Activated T-cell treated with anti-CD3 and anti-CD28 coated beads, Interleukin-2, amount 50 U/mL, for 72 hours (primary cell): Measurements from ENCODE around the gene RADIL. TPM values are rescaled to one million over a fixed set of nuclear protein-coding genes. Genes with fewer than 3 reads are reported as not detected.

ENCODE experiments used
- ATAC-seq, 2 donors: fragments of 150-1000 bp; cut with Tn5 transposase; replicated peaks in 1 of 2; 2 replicates each; pipeline ENCODE4 v1.10.0; 2021; ENCODE audit warnings: moderate library complexity in 2 of 2, mild to moderate bottlenecking in 1 of 2
- DNase-seq, 2 donors: peaks; one replicate each; pipeline ENCODE4 v3.0.0; 2021 to 2022; ENCODE audit warnings: mixed read lengths in 1 of 2
- H3K27ac Mint-ChIP-seq: one replicate; pipeline ENCODE4 v1.8.0; 2022; ENCODE audit warnings: mild to moderate bottlenecking, moderate library complexity, mixed read lengths
- H3K27me3 Mint-ChIP-seq: one replicate; pipeline ENCODE4 v1.8.0; 2022; ENCODE audit warnings: low read depth, mixed read lengths
- H3K36me3 Mint-ChIP-seq, 2 donors: one replicate each; pipeline ENCODE4 v1.8.0; 2022; ENCODE audit warnings: mixed read lengths in 2 of 2, mild to moderate bottlenecking in 1 of 2; ENCODE audit not compliant: insufficient read depth in 2 of 2
- H3K4me1 Mint-ChIP-seq: one replicate; pipeline ENCODE4 v1.8.0; 2022; ENCODE audit warnings: low read depth, mixed read lengths
- H3K4me3 Mint-ChIP-seq, 2 donors: one replicate each; pipeline ENCODE4 v1.8.0; 2022; ENCODE audit warnings: mild to moderate bottlenecking in 2 of 2, mixed read lengths in 2 of 2, moderate library complexity in 2 of 2
- H3K9me3 Mint-ChIP-seq, 2 donors: one replicate each; pipeline ENCODE4 v1.8.0; 2022; ENCODE audit warnings: mixed read lengths in 2 of 2
- total RNA-seq, 2 donors: library from RNA; stranded (reverse); gene quantifications; one replicate each; pipeline ENCODE4 v1.2.3, GENCODE V29; 2022

RADIL gene
- total RNA-seq, 2 donors from 2014 or later: 0.50 to 0.53 TPM

DNA sequence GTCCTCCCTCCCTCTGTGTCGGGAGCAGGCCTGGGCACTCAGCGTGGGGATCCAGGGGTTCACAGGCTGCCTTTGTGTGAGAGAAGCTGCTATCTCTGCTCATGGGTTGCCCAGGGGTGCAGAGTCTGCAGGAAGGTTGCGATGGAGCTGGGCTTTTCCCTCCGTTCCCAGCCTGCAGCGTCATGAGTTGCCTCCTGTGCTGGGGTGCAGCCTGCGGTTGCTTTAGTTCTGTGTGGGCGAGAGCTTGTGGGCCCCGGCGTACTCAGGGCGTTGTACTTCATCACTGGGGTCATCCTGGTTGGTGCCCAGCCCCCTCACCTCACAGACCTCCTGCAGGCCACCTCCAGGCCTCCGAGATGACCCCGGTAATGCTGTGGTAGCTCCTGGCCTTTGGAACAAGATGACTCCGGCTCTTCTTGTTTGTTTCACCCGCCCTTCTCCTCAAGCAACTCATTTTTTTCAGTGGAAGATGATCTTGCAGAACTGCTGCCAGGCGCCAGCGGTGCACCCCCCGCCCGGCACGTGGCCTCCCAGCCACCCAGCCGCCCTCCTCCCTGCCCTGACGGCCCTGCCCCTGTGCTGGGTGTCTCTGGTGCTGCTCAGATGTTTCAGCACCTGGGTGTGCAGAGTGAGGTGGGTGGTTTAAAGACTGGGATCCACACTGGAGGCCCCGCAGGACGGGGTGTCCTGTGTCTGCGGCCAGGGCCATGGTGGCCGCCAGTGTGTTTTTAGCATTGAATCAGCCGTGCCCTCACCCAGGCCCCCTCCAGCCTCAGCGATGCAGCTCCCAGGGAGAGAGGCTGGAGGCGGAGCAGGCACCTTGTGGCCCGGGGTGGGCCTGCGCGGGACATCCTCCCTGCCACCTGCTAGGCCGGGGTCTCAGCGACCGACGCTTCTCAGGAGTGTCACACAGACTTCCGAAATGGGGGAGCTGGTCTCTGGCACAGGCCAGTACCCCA lies 100.9 kb downstream of the RADIL start:
- H3K9me3 Mint-ChIP-seq: no peaks in the 10 kb centered on the region
- no peaks in the 10 kb centered on the region for H3K27me3 Mint-ChIP-seq
- DNase-seq (no peak), ATAC-seq (no peak)
- peaks cover 9% of the 10 kb centered on the region for H3K4me1 Mint-ChIP-seq
- peaks cover 0 to 6% of the 10 kb centered on the region in 2 donors for H3K36me3 Mint-ChIP-seq
- H3K4me3 Mint-ChIP-seq: no peak overlapping the region
- H3K27ac Mint-ChIP-seq: no peak overlapping the region

DNA sequence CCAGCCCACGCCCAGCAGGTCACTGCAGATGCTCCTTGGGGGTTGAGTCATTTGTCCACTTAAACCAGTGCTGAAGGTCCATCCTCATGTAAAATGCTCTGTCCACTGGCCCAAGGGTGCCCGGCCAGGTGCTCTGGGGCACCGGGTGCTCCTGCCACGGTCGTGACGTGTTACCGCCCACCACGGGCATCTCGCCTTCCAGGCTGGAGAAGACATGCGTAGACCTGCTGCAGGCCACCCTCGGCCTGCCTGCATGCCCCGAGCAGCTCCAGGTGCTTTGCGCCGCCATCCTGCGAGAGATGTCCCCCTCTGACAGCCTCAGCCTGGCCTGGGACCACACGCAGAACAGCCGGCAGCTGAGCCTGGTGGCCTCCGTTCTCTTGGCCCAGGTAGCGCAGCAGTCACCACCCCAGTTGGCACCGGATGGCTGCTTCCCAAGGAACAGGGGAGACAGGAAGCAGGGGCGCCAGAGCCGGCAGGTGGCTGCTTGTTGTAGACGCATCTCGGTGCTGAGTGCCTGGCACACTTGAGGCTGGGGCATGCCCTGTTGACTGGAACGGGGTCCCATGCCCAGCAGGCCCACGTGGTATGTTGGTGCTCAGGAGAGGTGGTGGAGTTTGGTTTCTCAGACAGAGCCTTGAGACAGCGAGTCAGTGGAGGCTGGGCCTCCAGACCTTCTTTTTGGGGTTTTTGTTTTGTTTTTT lies 102.0 kb downstream of the RADIL start:
- Mint-ChIP-seq H3K9me3 (no peaks in the 10 kb centered on the region), H3K27me3 (no peaks in the 10 kb centered on the region), H3K4me3 (no peak overlapping the region), H3K27ac (no peak overlapping the region), H3K36me3 (peaks cover 0 to 6% of the 10 kb centered on the region in 2 donors), H3K4me1 (peaks cover 17% of the 10 kb centered on the region)
- DNase-seq (no peak), ATAC-seq (no peak)

DNA sequence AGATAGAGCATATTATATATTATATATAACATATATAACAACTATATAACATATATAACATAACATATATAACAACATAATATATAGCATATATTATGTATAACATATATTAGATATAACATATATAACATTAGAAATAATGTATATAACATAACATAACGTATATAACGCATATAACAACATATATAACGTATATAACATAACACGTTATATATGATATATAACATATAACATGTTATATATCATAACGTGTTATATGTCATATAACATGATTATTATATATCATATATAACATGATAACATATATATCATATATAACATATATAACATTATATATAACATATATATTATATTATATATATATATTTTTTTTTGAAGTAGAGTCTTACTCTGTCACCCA lies 104.4 kb downstream of the RADIL start:
- peaks cover 37% of the 10 kb centered on the region for H3K4me1 Mint-ChIP-seq
- DNase-seq (no peak), ATAC-seq (no peak)
- no peak overlapping the region for H3K27ac Mint-ChIP-seq
- no peak overlapping the region for H3K4me3 Mint-ChIP-seq
- H3K27me3 Mint-ChIP-seq: no peaks in the 10 kb centered on the region
- no peaks in the 10 kb centered on the region for H3K9me3 Mint-ChIP-seq
- H3K36me3 Mint-ChIP-seq: peaks cover 0 to 8% of the 10 kb centered on the region in 2 donors

DNA sequence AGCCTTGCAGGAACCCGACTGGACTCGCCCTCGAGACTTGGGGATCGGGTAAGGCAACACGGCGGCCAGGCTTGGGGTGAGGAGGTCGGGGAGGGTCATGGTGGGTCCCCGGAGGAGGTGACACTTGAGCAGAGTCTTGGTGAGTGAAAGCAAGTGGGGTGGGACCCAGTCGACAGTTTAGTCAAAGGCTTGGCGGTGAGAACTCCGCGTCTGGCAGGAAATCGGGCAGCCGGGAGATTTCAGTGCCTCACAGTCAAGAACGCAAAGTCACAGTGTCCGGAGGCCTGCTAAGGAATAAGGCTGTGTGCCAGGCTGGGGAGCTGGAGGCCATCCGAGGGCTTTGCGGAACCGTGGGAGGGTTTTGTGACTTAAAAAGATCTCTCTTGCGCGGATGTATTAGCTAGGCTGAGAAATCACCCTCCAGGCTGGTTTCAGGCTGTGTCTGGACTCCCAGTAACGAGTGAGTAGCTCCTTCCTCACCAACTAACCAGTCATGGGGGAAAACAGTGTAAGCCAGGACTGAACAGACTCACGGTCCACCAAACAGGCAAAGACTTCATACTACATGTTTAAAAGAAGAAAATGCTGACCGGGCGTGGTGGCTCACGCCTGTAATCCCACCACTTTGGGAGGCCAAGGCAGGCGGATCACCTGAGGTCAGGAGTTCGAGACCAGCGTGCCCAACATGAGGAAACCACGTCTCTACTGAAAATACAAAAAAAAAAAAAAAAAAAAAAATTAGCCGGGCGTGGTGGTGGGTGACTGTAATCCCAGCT lies 107.5 kb downstream of the RADIL start:
- Mint-ChIP-seq H3K27ac (peak overlapping the region; percentile 90), H3K27me3 (no peaks in the 10 kb centered on the region), H3K4me3 (peak overlapping the region; percentile 93 to 98), H3K9me3 (no peaks in the 10 kb centered on the region), H3K36me3 (peaks cover 0 to 3% of the 10 kb centered on the region in 2 donors), H3K4me1 (peaks cover 48% of the 10 kb centered on the region)
- ATAC-seq (peak in 1 of 2 donors; percentile 28), DNase-seq (peak; percentile 49 to 51)

DNA sequence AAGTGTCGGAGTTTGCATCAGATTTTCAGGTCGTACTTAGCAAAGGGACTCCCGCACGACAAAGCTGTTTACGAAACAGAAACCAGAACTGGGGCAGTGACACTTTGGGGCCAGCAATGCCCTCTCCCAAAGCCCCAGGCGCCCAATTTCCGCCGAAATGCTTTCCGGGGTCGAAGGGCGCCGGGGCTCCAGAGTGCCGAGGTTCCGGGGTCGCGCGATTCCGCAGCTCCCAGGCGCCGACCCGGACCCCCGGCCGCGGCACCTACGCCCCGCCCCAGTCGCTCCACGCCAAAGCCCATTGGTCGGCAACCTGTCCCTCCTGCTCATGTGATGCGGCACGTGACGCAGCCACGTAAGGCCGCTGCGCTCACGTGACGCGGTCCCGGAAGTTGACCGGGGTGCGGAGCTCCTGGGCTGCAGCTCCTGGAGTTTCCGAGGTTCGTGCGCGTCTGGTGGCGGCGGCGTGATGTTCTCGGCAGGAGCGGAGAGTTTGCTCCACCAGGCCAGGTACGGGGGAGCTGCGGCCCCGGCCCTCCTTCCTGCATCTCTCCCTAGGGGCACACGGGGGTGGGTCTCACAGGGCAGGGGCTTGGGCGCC lies 108.2 kb downstream of the RADIL start, which contains the start of gene AP5Z1:
Gene AP5Z1 (plus strand): TSS at position 374 of the 598 bp plus-strand sequence. CDS start 93 bp downstream, at position 467.
- Mint-ChIP-seq H3K4me1 (peaks cover 48% of the 10 kb centered on the region), H3K4me3 (peak within 1 kb of the TSS; percentile 93 to 98), H3K27ac (peak within 1 kb of the TSS; percentile 93), H3K9me3 (no peaks in the 10 kb centered on the region), H3K36me3 (peaks cover 0 to 3% of the 10 kb centered on the region in 2 donors), H3K27me3 (no peaks in the 10 kb centered on the region)
- DNase-seq (peak; percentile 95 to 97), ATAC-seq (peak; percentile 94 to 95)

DNA sequence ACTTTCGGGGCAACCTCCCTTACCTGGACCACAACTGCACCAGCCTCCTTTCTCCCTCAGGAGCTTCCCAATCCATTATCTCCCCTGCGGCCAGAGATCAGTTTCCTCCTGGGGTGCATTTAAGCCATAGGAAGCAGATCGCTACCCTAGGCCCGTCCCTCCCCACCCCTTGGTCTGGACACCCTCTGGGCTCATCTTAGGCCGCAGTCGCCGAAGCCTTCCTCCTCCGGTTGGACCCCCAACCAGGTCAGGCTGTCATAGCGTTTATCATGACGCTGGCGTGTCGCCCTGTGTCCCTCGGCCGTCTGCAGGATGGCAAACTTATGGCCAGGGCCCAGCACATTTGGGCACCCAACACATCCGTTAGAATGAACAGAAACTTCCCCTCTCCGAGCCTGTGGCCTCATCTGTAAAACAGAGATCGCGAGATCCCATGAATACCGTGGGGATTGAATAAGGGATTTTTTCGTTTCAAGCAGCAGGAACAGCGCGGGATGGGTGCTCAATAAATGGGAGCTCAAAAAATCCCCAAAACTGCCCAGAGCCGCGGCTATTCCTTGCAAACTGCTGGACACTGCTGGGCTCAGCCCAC lies 108.8 kb downstream of the RADIL start:
- no peaks in the 10 kb centered on the region for H3K27me3 Mint-ChIP-seq
- ATAC-seq (peak; percentile 36 to 38), DNase-seq (peak in 1 of 2 donors; percentile 47)
- peak overlapping the region; percentile 93 for H3K27ac Mint-ChIP-seq
- H3K9me3 Mint-ChIP-seq: no peaks in the 10 kb centered on the region
- peak overlapping the region; percentile 93 to 98 for H3K4me3 Mint-ChIP-seq
- H3K36me3 Mint-ChIP-seq: peaks cover 0 to 3% of the 10 kb centered on the region in 2 donors
- H3K4me1 Mint-ChIP-seq: peaks cover 48% of the 10 kb centered on the region

DNA sequence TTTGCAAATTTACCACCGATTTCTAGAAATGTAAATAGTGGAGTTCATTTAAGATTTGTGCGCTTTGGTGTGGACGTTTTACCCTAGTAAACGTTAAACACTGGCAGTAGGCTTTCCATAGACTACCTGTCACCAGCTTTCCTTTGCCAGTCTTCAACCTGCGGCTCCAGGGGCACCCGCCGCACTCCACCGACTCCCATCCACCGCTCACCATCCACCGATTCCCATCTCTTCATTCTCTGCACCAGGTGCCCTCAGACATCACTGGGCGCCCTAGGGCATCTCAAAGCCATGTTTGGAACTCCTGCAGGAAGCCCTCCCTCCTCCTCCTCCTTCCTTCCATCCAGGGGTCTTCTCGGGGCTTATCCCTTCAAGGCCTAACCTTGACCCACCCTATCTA lies 109.5 kb downstream of the RADIL start:
- Mint-ChIP-seq H3K36me3 (peaks cover 0 to 2% of the 10 kb centered on the region in 2 donors), H3K4me3 (peak overlapping the region; percentile 93 to 98), H3K4me1 (peaks cover 48% of the 10 kb centered on the region), H3K27ac (peak overlapping the region; percentile 93), H3K9me3 (no peaks in the 10 kb centered on the region), H3K27me3 (no peaks in the 10 kb centered on the region)
- no peak for ATAC-seq
- DNase-seq: no peak

DNA sequence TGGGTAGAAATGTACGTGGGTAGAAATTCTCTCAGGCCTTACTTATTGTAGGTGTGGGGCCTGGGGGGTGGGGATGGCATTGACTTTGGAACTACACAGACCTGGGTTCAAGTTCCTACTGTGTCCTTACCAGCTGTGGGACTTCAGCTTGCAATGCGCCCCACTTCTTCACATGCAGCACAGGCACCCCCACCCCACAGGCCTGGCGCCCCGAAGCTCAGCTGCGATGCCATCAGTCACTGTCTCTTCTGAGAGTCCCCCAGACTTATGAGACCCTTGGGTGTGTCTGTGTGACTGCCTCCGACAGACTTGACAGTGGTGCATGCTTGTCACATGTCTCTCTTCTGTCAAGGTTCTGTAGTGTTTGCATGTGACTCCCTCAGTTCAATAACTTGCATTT lies 111.2 kb downstream of the RADIL start:
- no peak for ATAC-seq

DNA sequence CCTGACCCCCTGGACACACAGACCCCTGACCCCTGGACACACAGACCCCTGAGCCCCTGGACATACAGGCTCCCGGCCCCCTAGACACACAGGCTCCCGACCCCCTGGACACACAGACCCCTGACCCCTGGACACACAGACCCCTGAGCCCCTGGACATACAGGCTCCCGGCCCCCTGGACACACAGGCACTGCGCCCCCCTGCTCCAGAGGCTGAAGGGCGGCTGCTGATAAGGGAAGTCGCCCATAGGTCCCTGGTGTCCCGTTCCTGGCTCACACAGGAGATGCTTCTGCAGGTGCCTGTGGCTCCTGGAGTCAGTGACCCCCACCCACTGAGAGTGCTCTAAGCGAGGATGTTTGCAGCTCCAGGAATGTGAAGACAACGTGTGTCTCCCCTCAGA lies 111.8 kb downstream of the RADIL start:
- H3K36me3 Mint-ChIP-seq: peaks cover 0 to 2% of the 10 kb centered on the region in 2 donors

More for the DNA sequence above, 111.2 kb downstream of the RADIL start:
- Mint-ChIP-seq H3K9me3 (no peaks in the 10 kb centered on the region), H3K27me3 (no peaks in the 10 kb centered on the region), H3K4me1 (peaks cover 38% of the 10 kb centered on the region), H3K4me3 (no peak overlapping the region), H3K27ac (no peak overlapping the region), H3K36me3 (peaks cover 0 to 2% of the 10 kb centered on the region in 2 donors)
- DNase-seq: no peak

DNA sequence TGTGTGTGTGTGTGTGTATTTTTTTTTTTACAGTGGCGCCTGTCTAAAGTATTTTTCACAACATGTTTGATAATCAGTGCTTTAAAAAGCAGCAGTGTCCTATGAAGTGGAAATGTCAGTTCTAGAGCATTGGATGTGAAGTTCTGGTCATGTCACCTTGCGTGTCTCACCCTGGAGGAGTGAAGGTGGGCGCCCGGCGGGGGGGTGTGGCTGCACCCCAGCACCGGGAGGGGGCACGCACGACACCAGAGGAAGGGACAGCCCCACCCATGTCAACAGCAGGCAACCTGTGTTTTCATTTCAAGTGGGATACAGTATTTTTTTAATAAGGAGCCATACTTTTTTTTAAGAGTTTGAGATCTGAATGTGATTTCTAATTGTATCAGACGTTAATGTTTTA lies 112.6 kb downstream of the RADIL start:
- Mint-ChIP-seq H3K27me3 (no peaks in the 10 kb centered on the region), H3K4me1 (peaks cover 25% of the 10 kb centered on the region), H3K4me3 (no peak overlapping the region), H3K36me3 (peaks cover 0 to 2% of the 10 kb centered on the region in 2 donors), H3K27ac (no peak overlapping the region), H3K9me3 (no peaks in the 10 kb centered on the region)
- DNase-seq: no peak
- no peak for ATAC-seq

More for the DNA sequence above, 111.8 kb downstream of the RADIL start:
- ATAC-seq (no peak), DNase-seq (no peak)
- peaks cover 33% of the 10 kb centered on the region for H3K4me1 Mint-ChIP-seq
- H3K9me3 Mint-ChIP-seq: no peaks in the 10 kb centered on the region
- no peak overlapping the region for H3K27ac Mint-ChIP-seq
- H3K27me3 Mint-ChIP-seq: no peaks in the 10 kb centered on the region
- no peak overlapping the region for H3K4me3 Mint-ChIP-seq

DNA sequence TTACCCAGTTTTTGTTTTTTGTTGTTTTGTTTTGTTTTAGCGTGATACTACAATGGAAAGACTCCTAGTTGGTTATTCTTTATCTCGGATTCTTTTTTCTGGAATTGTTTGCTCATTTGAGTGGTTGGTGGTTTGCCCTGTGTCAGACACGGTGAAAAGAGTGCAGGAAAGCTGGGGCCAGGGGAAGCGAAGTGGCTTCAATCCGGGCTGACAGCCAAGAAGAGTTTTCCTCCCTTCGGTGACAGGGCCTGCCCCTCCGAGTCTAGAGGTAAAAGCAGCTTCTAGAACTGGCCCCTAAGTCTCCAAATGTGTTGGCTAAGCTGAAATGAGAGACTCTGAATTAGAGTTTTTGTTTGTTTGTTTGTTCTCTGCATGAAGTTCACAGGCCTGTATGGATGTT lies 113.8 kb downstream of the RADIL start:
- Mint-ChIP-seq H3K36me3 (no peaks in the 10 kb centered on the region), H3K4me1 (peaks cover 17% of the 10 kb centered on the region), H3K4me3 (no peak overlapping the region), H3K9me3 (no peaks in the 10 kb centered on the region), H3K27ac (no peak overlapping the region), H3K27me3 (no peaks in the 10 kb centered on the region)
- ATAC-seq: no peak
- DNase-seq: no peak
